ENCODE measurements around the gene CEMIP2.

GRCh38 chr9:71796100-71796767, 27.9 kb upstream of the CEMIP2 start:
- TF ChIP-seq, protein P1, sequence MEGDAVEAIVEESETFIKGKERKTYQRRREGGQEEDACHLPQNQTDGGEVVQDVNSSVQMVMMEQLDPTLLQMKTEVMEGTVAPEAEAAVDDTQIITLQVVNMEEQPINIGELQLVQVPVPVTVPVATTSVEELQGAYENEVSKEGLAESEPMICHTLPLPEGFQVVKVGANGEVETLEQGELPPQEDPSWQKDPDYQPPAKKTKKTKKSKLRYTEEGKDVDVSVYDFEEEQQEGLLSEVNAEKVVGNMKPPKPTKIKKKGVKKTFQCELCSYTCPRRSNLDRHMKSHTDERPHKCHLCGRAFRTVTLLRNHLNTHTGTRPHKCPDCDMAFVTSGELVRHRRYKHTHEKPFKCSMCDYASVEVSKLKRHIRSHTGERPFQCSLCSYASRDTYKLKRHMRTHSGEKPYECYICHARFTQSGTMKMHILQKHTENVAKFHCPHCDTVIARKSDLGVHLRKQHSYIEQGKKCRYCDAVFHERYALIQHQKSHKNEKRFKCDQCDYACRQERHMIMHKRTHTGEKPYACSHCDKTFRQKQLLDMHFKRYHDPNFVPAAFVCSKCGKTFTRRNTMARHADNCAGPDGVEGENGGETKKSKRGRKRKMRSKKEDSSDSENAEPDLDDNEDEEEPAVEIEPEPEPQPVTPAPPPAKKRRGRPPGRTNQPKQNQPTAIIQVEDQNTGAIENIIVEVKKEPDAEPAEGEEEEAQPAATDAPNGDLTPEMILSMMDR (CRISPR knock-in tag; IDR thresholded peaks at IDR 0.05) = no peak
- TF ChIP-seq NKX3-1 (CRISPR knock-in tag; IDR thresholded peaks at IDR 0.05) (no peak), RFX5 (IDR thresholded peaks at IDR 0.05; ENCODE audit: low read depth, low read length) (no peak), KDM5A (IDR thresholded peaks at IDR 0.05; ENCODE audit: borderline replicate concordance, low read length) (no peak), JUN (CRISPR knock-in tag; IDR thresholded peaks at IDR 0.05) (no peak)
- TF ChIP-seq, protein P2, sequence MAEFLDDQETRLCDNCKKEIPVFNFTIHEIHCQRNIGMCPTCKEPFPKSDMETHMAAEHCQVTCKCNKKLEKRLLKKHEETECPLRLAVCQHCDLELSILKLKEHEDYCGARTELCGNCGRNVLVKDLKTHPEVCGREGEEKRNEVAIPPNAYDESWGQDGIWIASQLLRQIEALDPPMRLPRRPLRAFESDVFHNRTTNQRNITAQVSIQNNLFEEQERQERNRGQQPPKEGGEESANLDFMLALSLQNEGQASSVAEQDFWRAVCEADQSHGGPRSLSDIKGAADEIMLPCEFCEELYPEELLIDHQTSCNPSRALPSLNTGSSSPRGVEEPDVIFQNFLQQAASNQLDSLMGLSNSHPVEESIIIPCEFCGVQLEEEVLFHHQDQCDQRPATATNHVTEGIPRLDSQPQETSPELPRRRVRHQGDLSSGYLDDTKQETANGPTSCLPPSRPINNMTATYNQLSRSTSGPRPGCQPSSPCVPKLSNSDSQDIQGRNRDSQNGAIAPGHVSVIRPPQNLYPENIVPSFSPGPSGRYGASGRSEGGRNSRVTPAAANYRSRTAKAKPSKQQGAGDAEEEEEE (CRISPR knock-in tag; IDR thresholded peaks at IDR 0.05; ENCODE audit: borderline replicate concordance) = no peak
- TF ChIP-seq, protein P3, sequence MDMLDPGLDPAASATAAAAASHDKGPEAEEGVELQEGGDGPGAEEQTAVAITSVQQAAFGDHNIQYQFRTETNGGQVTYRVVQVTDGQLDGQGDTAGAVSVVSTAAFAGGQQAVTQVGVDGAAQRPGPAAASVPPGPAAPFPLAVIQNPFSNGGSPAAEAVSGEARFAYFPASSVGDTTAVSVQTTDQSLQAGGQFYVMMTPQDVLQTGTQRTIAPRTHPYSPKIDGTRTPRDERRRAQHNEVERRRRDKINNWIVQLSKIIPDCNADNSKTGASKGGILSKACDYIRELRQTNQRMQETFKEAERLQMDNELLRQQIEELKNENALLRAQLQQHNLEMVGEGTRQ (IDR thresholded peaks at IDR 0.05; ENCODE audit: low read depth, low read length) = no peak
- TF ChIP-seq, protein P3 (CRISPR knock-in tag; IDR thresholded peaks at IDR 0.05; ENCODE audit: borderline replicate concordance) = no peak
